Measurements from ENCODE around the gene PFKM. TPM values are rescaled to one million over a fixed set of nuclear protein-coding genes. Genes with fewer than 3 reads are reported as not detected.
A peak's percentile ranks its signal among the peaks of the same experiment; 100 is the strongest.

The PFKM gene
- total RNA-seq, 2 experiments from 2014 or later = 25.0 to 28.3 TPM

DNA sequence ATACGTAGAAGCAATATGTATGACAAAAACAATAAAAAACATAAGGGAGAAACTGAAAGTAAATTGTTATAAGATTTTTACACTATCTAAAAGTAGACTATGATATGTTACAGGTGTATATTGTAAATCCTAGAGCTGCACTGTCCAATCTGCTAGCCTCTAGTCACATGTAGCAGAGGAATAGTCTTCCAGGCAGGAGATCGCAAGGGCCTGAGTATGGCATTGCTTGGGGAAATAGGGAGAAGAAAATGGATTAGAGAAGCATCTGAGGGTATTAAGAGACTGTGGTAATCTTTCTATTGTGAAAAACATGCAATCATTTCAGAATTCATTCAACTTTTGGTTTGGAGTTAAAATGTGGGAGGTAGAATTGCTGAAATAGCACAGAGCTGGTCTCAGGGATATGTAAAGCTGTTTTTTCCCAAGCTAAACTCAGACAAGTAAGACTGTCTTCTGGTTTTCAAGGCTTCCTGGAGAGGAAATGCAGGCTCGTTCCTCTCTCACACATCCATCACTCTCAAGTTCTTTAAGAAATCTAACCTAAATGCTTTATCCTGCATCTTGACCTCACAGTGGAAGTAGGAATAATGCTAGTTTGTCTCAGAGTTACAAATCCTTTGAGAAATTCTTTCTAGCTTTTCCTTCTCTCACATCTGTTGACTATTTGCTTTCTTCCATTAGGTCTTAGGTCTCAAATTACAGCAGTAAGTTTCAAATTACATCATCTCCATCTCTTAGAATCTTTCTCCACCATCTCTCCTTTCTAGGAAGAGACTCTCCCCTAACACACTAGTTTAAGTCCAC is 56.7 kb downstream of the PFKM start:
- peak overlapping the region; percentile 48 for H3K4me3 Mint-ChIP-seq
- peak; percentile 53 for ATAC-seq
- CTCF ChIA-PET = interaction anchor here (1.0 to 3.7 kb wide), 5 partner anchors 11 to 342 kb away, joined by 3 to 18 read pairs (median 3); partner anchors contain the start of gene TMEM106C
- H3K27me3 Mint-ChIP-seq = peaks cover 16% of the 10 kb centered on the region
- DNase-seq = no peak
- no peaks in the 10 kb centered on the region for H3K36me3 Mint-ChIP-seq
- peaks cover 18% of the 10 kb centered on the region for H3K4me1 Mint-ChIP-seq
- no peaks in the 10 kb centered on the region for H3K9me3 Mint-ChIP-seq (ENCODE audit: low read depth)
- H3K27ac Mint-ChIP-seq = peak overlapping the region; percentile 71

DNA sequence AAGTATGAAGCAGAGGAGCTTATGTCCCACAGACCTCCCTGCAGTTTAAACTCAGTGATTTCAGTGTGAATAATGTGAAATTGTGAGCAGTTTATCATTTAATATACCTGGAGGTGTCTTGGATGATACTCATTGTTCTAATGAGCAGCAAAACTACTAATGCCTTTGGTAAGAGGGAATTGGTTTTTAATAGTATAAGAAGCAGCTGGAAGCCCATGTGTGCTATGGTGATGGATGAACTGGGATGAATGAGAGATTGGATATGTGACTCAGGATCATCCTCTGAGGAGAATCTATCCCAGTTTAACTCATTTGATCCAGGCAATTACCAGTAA is 57.2 kb downstream of the PFKM start:
- Mint-ChIP-seq H3K36me3 (no peaks in the 10 kb centered on the region), H3K27ac (peak overlapping the region; percentile 71), H3K4me1 (peaks cover 18% of the 10 kb centered on the region), H3K9me3 (ENCODE audit: low read depth) (no peaks in the 10 kb centered on the region), H3K4me3 (peak overlapping the region; percentile 48), H3K27me3 (peaks cover 22% of the 10 kb centered on the region)
- DNase-seq (no peak), ATAC-seq (no peak)
- CTCF ChIA-PET = interaction anchor here (1.0 to 3.7 kb wide), 4 partner anchors 10 to 213 kb away, joined by 3 to 18 read pairs (median 4); partner anchors contain the start of gene TMEM106C

DNA sequence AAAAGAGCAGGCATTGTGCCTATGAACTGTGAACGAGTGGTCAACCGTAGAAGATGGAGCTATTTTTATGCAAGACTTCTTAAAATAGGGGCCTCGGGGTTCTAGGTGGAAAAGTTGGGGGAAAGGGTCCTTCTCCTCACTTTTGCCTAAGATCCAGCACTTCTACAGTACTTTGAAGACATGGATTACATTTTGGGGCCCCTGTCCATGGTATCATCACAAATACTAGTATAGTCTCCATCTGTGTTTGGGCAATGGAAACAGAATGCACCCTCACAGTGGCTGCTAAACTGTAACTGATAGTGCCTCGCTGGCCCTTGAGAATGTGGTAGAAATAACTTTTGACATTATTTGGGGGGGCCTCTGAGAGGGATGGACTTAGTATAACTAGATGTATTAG is 58.8 kb downstream of the PFKM start:
- CTCF ChIA-PET = interaction anchor here (2.8 kb wide), 1 partner anchor 12 kb away, joined by 17 read pairs; no protein-coding TSS in a partner anchor
- Mint-ChIP-seq H3K27me3 (peaks cover 25% of the 10 kb centered on the region), H3K9me3 (ENCODE audit: low read depth) (no peaks in the 10 kb centered on the region), H3K4me1 (peaks cover 26% of the 10 kb centered on the region), H3K36me3 (no peaks in the 10 kb centered on the region), H3K27ac (no peak overlapping the region), H3K4me3 (no peak overlapping the region)
- ATAC-seq (no peak), DNase-seq (no peak)

DNA sequence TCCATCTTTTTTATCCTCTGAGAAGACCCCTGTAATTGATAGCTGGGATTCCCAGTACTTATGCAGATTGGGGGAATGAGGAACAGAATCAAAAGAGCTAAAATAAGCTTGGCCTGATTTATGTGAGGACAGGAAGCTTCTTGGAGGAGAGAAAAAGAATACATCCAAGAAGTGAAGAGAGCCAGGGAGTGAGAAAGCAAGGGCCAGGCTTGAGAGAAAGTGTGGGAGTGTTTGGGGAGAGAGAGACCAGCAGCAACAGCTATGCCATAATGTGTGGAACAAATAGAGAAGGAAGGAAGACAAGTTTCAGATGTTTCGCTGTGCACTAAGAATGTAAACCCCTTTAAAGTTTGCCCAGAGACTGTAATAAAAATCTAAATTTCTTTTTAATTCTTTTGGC is 60.3 kb downstream of the PFKM start:
- ATAC-seq = no peak
- Mint-ChIP-seq H3K27me3 (peaks cover 30% of the 10 kb centered on the region), H3K27ac (no peak overlapping the region), H3K9me3 (ENCODE audit: low read depth) (no peaks in the 10 kb centered on the region), H3K4me3 (no peak overlapping the region), H3K36me3 (no peaks in the 10 kb centered on the region), H3K4me1 (peaks cover 30% of the 10 kb centered on the region)
- DNase-seq = no peak
- CTCF ChIA-PET = interaction anchor here (1.3 to 2.8 kb wide), 4 partner anchors 10 to 439 kb away, joined by 3 to 17 read pairs (median 4); no protein-coding TSS in a partner anchor

DNA sequence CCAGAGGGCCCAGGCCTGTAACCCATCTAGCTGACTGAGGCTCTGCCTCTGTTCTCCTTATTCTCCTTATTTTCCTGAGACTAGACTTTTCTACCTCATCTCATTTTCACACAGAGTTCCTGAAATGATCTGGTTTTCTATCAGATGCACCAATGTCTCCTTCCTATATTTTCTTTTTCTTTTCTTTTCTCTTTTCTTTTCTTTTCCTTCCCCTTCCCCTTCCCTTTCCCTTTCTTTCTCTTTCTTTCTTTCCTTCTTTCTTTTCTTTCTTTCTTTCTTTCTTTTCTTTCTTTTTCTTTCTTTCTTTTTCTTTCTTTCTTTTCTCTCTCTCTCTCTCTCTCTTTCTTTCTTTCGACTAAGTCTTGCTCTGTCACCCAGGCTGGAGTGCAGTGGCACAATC is 61.3 kb downstream of the PFKM start:
- H3K4me3 Mint-ChIP-seq = no peak overlapping the region
- peaks cover 27% of the 10 kb centered on the region for H3K4me1 Mint-ChIP-seq
- DNase-seq (no peak), ATAC-seq (no peak)
- H3K36me3 Mint-ChIP-seq = no peaks in the 10 kb centered on the region
- no peaks in the 10 kb centered on the region for H3K9me3 Mint-ChIP-seq (ENCODE audit: low read depth)
- CTCF ChIA-PET = interaction anchor here (1.0 to 2.8 kb wide), 4 partner anchors 9 to 438 kb away, joined by 3 to 17 read pairs (median 4); no protein-coding TSS in a partner anchor
- no peak overlapping the region for H3K27ac Mint-ChIP-seq
- peaks cover 40% of the 10 kb centered on the region for H3K27me3 Mint-ChIP-seq

DNA sequence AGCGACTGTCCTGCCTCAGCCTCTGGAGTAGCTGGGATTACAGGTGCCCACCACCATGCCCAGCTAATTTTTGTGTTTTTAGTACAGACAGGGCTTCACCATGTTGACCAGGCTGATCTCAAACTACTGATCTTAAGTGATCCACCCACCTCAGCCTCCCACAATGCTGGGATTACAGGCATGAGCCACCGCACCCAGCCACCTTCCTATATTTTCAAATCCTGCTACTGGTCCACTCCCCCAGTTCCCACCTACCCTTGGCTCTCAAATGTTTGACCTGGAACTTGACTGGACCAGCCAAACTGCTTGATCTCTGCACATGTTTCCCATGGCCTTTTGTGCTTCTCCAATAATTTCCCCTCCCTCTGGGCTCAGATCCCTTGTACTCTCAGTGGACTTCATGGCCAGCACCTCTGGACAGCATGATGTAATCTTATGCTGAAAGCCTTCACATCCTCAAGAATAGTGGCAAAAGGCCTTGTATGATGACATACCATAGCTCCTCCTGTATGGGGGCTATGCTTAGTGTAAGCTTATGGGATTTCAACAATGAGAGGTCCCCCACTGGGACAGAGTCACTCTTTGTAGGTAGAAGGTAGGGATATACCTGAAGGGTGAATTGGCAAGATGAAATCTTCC is 61.8 kb downstream of the PFKM start:
- H3K36me3 Mint-ChIP-seq = no peaks in the 10 kb centered on the region
- ATAC-seq (no peak), DNase-seq (no peak)
- no peaks in the 10 kb centered on the region for H3K9me3 Mint-ChIP-seq (ENCODE audit: low read depth)
- peaks cover 45% of the 10 kb centered on the region for H3K27me3 Mint-ChIP-seq
- H3K4me3 Mint-ChIP-seq = no peak overlapping the region
- CTCF ChIA-PET = interaction anchor here (1.0 to 1.5 kb wide), 2 partner anchors 16 kb away, joined by 3 to 4 read pairs; no protein-coding TSS in a partner anchor
- H3K4me1 Mint-ChIP-seq = peaks cover 25% of the 10 kb centered on the region
- H3K27ac Mint-ChIP-seq = no peak overlapping the region

DNA sequence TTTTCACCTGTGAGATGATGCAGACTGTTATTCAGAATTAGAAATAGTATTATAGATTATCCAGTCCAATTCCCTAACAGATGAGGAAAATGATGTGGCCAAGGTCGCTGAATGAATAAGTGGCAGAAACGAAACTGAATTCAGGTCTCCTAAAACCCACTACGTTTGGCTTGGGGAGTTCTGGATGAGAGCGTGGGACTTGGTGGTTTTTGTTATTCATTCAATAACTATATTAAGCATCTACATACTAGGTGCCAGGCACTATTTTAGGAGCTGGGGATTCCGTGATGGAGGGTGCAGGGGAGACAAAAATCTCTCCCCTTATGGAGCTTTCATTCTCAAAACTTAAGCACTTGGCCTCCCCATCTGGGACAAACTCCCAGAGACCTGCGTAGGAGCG is 63.5 kb downstream of the PFKM start:
- H3K27me3 Mint-ChIP-seq = peaks cover 47% of the 10 kb centered on the region
- peak overlapping the region; percentile 87 for H3K4me3 Mint-ChIP-seq
- peak overlapping the region; percentile 72 for H3K27ac Mint-ChIP-seq
- ATAC-seq (no peak), DNase-seq (no peak)
- CTCF ChIA-PET = interaction anchor here (0.7 to 2.2 kb wide), 23 partner anchors 9 to 498 kb away, joined by 3 to 29 read pairs (median 4); partner anchors contain the start of genes ASB8, SENP1 and TMEM106C
- H3K9me3 Mint-ChIP-seq (ENCODE audit: low read depth) = no peaks in the 10 kb centered on the region
- peaks cover 22% of the 10 kb centered on the region for H3K4me1 Mint-ChIP-seq
- H3K36me3 Mint-ChIP-seq = no peaks in the 10 kb centered on the region

DNA sequence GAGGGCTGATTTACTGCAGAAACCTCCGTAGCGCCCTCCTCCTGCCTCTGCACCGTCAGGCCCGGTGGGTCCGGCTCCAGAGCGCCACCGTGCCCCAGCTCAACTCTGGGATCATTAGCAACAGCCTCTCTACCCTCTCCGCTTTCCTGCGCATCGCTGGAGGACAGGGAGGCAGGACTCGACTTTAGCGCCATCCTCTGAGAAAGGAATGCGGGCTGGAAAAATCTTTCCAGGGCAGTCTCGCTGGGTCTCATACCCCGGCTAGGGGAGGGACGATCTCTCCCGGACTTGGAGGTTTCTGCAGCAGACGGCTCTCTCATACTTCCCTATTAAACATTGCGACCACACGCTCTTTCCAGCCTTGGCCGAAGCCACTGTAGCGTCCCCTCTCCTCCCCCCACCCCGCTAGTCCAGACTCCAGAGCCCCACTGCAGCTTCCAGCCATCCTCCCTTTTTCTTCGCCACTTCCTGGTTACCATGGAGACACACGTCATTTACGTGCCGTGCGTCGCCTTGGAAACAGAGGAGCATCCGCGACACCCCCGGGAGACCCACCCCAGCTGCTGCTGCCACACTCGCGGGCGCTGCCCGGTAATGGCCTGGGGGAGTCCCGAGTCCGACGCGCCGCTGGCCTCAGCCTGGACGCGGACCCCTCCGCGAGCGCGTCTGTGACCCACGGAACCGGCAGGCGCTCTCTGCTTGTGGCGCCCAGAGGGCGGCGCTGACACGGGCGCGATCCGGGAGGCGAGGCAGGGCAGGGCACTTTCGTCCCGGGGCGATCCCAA is 64.1 kb downstream of the PFKM start, which contains the start of gene CCDC184:
Gene CCDC184 (plus strand): TSS at position 554 of the 785 bp plus-strand sequence. CDS start 479 bp downstream, outside the sequence.
- CTCF ChIA-PET = interaction anchor here (0.7 to 2.2 kb wide), 23 partner anchors 9 to 499 kb away, joined by 3 to 29 read pairs (median 4); partner anchors contain the start of genes ASB8, SENP1 and TMEM106C
- Mint-ChIP-seq H3K9me3 (ENCODE audit: low read depth) (no peaks in the 10 kb centered on the region), H3K27me3 (peaks cover 46% of the 10 kb centered on the region), H3K4me3 (peak within 1 kb of the TSS; percentile 87), H3K4me1 (peaks cover 22% of the 10 kb centered on the region), H3K36me3 (no peaks in the 10 kb centered on the region), H3K27ac (peak within 1 kb of the TSS; percentile 72)
- DNase-seq (peak; percentile 84), ATAC-seq (peak; percentile 83)

DNA sequence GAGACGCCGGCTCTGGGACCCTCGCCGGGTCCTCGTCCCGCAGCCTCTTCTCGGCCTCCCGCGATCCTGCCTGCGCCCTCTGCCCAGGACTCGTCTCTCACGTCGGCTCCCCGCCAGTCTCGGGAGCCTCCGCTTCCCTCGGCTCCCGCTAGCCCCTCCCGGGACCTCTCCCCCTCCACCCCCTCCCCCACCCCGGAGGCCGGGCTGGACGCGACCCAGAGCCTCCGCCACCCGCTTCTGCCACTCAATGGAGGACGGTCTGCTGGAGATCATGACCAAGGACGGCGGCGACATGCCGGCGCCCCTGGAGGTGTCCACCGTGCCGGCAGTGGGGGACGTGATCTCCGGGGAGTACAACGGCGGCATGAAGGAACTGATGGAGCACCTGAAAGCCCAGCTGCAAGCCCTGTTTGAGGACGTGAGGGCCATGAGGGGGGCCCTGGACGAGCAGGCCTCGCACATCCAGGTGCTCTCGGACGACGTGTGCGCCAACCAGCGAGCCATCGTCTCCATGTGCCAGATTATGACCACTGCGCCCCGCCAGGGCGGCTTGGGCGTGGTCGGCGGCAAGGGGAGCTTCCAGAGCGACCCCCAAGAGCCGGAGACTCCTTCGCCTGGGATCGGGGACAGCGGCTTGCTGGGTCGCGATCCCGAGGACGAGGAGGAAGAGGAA is 64.8 kb downstream of the PFKM start:
- Mint-ChIP-seq H3K4me1 (peaks cover 22% of the 10 kb centered on the region), H3K36me3 (no peaks in the 10 kb centered on the region), H3K4me3 (peak overlapping the region; percentile 87), H3K27me3 (peaks cover 42% of the 10 kb centered on the region), H3K27ac (no peak overlapping the region), H3K9me3 (ENCODE audit: low read depth) (no peaks in the 10 kb centered on the region)
- DNase-seq (no peak), ATAC-seq (peak; percentile 13)
- CTCF ChIA-PET = interaction anchor here (1.0 to 7.1 kb wide), 10 partner anchors 9 to 434 kb away, joined by 3 to 60 read pairs (median 8); partner anchors contain the start of genes SENP1 and TMEM106C

DNA sequence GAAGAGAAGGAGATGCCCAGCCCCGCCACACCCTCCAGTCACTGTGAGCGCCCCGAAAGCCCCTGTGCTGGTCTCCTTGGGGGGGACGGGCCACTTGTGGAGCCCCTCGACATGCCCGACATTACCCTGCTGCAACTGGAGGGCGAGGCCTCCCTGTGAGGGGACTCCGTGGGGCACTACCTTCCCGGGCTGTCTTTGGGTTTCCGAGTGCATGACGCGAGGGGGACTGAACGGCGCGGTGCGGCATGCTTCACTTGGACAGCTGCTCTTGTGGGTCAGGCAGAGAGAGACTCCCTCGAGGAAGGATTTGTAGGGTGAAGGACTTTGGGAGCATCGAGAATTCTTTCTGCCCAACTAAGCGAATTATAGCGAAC is 65.4 kb downstream of the PFKM start:
- CTCF ChIA-PET = interaction anchor here (1.1 to 7.1 kb wide), 4 partner anchors 13 to 434 kb away, joined by 3 to 60 read pairs (median 10); partner anchors contain the start of gene SENP1
- no peak overlapping the region for H3K27ac Mint-ChIP-seq
- H3K4me3 Mint-ChIP-seq = peak overlapping the region; percentile 22
- no peaks in the 10 kb centered on the region for H3K36me3 Mint-ChIP-seq
- no peaks in the 10 kb centered on the region for H3K9me3 Mint-ChIP-seq (ENCODE audit: low read depth)
- peaks cover 22% of the 10 kb centered on the region for H3K4me1 Mint-ChIP-seq
- DNase-seq = no peak
- no peak for ATAC-seq
- peaks cover 42% of the 10 kb centered on the region for H3K27me3 Mint-ChIP-seq

DNA sequence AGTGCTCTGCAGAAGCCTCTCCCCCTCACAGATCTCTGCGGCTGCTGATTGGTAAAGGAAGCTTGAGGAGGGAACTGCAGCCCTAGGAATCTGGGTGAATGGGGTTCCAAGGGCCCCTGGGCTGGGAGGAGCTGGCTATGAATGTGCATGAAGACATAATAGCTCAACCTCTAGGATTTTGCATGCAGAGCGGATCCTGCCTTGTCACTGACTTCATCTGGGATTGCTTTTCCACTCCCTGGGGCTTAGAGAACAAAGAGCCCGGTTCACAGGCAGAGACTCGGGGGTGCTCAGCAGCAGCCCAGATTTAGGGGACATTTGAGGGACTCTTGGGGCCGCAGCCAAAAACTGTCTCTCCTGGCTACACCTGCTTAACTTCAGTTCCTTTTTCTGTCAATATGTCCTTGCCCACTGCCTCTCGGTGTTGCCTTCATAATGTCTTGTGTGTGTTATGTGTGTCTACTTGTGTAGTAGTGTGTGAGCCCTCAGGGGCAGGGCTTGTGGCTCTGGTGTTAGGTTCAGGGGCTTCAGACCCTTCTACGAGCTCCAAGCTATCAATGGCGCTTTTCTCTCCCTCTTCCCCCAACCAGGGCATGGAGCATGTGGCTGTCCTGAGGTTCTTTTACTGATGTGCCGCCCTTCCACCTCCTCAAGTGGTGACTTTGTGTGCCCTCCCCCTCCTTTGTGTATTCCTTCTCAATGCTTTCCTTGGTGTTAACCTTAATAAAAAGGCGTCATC is 66.2 kb downstream of the PFKM start:
- H3K4me3 Mint-ChIP-seq = peak overlapping the region; percentile 22
- H3K36me3 Mint-ChIP-seq = no peaks in the 10 kb centered on the region
- no peak for DNase-seq
- H3K27me3 Mint-ChIP-seq = peaks cover 48% of the 10 kb centered on the region
- no peaks in the 10 kb centered on the region for H3K9me3 Mint-ChIP-seq (ENCODE audit: low read depth)
- CTCF ChIA-PET = interaction anchor here (1.0 to 7.1 kb wide), 3 partner anchors 13 to 90 kb away, joined by 3 to 60 read pairs (median 3); no protein-coding TSS in a partner anchor
- no peak for ATAC-seq
- H3K4me1 Mint-ChIP-seq = peaks cover 26% of the 10 kb centered on the region
- no peak overlapping the region for H3K27ac Mint-ChIP-seq

Data from activated CD8-positive, alpha-beta memory T cell treated with anti-CD3 and anti-CD28 coated beads, Interleukin-2, amount 10 ng/mL, durations not matched to agents 7 days and 5 days (primary cell).